GM23338 (cell line): ENCODE results near the gene SLC25A6. TPM values are rescaled to one million over a fixed set of nuclear protein-coding genes. Genes with fewer than 3 reads are reported as not detected.

Source experiments
- ATAC-seq: fragments of 200-7000 bp; cut with Tn5 transposase; 3 replicates; pipeline ENCODE4 v1.9.1; 2020
- DNase-seq: peaks from one replicate; pipeline ENCODE4 v3.0.0-alpha.2; 2015; ENCODE audit warnings: low spot score
- H2AFZ ChIP-seq: fragments of 200-600 bp; sonication (generic); 2 replicates; pipeline ENCODE4 v1.8.0; 2016; ENCODE audit warnings: antibody characterized with exemption, mild to moderate bottlenecking, moderate library complexity
- H3F3A ChIP-seq: fragments of 200-600 bp; sonication (generic); replicated peaks from 2 replicates; pipeline ENCODE4 v1.8.0; 2017; ENCODE audit warnings: antibody characterized with exemption, mixed run types, low read depth
- H3K27ac ChIP-seq: fragments of 200-600 bp; sonication (generic); 2 replicates; pipeline ENCODE4 v1.6.1; 2016; ENCODE audit warnings: low read depth
- H3K27me3 ChIP-seq: fragments of 200-600 bp; sonication (generic); 2 replicates; pipeline ENCODE4 v1.8.0; 2016; ENCODE audit warnings: mild to moderate bottlenecking, mixed run types, moderate library complexity; ENCODE audit not compliant: insufficient read depth
- H3K36me3 ChIP-seq: fragments of 200-600 bp; sonication (generic); 2 replicates; pipeline ENCODE4 v1.8.0; 2016; ENCODE audit warnings: mild to moderate bottlenecking; ENCODE audit not compliant: insufficient read depth
- H3K4me1 ChIP-seq: fragments of 200-600 bp; sonication (generic); 2 replicates; pipeline ENCODE4 v1.8.0; 2016; ENCODE audit warnings: mild to moderate bottlenecking, moderate library complexity; ENCODE audit not compliant: insufficient read depth
- H3K4me2 ChIP-seq: fragments of 200-600 bp; sonication (generic); 2 replicates; pipeline ENCODE4 v1.7.1; 2017; ENCODE audit warnings: mixed run types
- H3K4me3 ChIP-seq: fragments of 200-600 bp; sonication (generic); 2 replicates; pipeline ENCODE4 v1.6.1; 2016; ENCODE audit warnings: mixed run types
- H3K79me2 ChIP-seq: fragments of 200-600 bp; sonication (generic); replicated peaks from 2 replicates; pipeline ENCODE4 v1.8.0; 2017; ENCODE audit warnings: mild to moderate bottlenecking; ENCODE audit not compliant: insufficient read depth
- H3K9me2 ChIP-seq: fragments of 200-600 bp; sonication (generic); 2 replicates; pipeline ENCODE4 v1.8.0; 2017; ENCODE audit not compliant: insufficient read depth
- H4K20me1 ChIP-seq: fragments of 200-600 bp; sonication (generic); replicated peaks from 2 replicates; pipeline ENCODE4 v1.8.0; 2017; ENCODE audit warnings: mild to moderate bottlenecking; ENCODE audit not compliant: insufficient read depth
- H3K27ac Mint-ChIP-seq: 2 replicates; pipeline ENCODE4 v1.8.0; 2020; ENCODE audit warnings: inconsistent platforms, mild to moderate bottlenecking, moderate library complexity, mixed read lengths
- H3K27me3 Mint-ChIP-seq: 3 replicates; pipeline ENCODE4 v1.8.0; 2022; ENCODE audit warnings: low read depth, mild to moderate bottlenecking, moderate library complexity, mixed read lengths, inconsistent platforms; ENCODE audit not compliant: insufficient read depth, poor library complexity
- H3K36me3 Mint-ChIP-seq: 3 replicates; pipeline ENCODE4 v1.8.0; 2021; ENCODE audit warnings: low read depth, mild to moderate bottlenecking, inconsistent platforms, moderate library complexity, mixed read lengths
- H3K4me1 Mint-ChIP-seq: 3 replicates; pipeline ENCODE4 v1.8.0; 2020; ENCODE audit warnings: mild to moderate bottlenecking, inconsistent platforms, mixed read lengths
- H3K4me3 Mint-ChIP-seq: 3 replicates; pipeline ENCODE4 v1.8.0; 2021; ENCODE audit warnings: moderate library complexity, mild to moderate bottlenecking, inconsistent platforms, mixed read lengths
- H3K9me3 Mint-ChIP-seq: 3 replicates; pipeline ENCODE4 v1.8.0; 2020; ENCODE audit warnings: moderate library complexity, mild to moderate bottlenecking, inconsistent platforms, mixed read lengths
- CREB1 ChIP-seq: fragments of 250-450 bp; sonication (Bioruptor Pico); IDR thresholded peaks from 2 replicates; pipeline ENCODE4 v1.5.0; 2020; ENCODE audit warnings: low read depth, mild to moderate bottlenecking, moderate library complexity
- EZH2 ChIP-seq: fragments of 200-600 bp; sonication (generic); IDR thresholded peaks from one replicate; pipeline ENCODE4 v1.8.0; 2017; ENCODE audit warnings: antibody characterized with exemption, mild to moderate bottlenecking, low read depth; ENCODE audit not compliant: unreplicated experiment
- EZH2phosphoT487 ChIP-seq: fragments of 200-600 bp; sonication (generic); IDR thresholded peaks from one replicate; pipeline ENCODE4 v1.8.1; 2018; ENCODE audit warnings: antibody characterized with exemption; ENCODE audit not compliant: unreplicated experiment
- JUNB ChIP-seq: IDR thresholded peaks from one replicate; pipeline ENCODE4 v1.6.1; 2016; ENCODE audit warnings: antibody characterized with exemption; ENCODE audit not compliant: unreplicated experiment
- NANOG ChIP-seq: IDR thresholded peaks from 2 replicates; pipeline ENCODE4 v1.6.1; 2016; ENCODE audit warnings: antibody characterized with exemption, borderline replicate concordance
- POLR2AphosphoS5 ChIP-seq: IDR thresholded peaks from 2 replicates; pipeline ENCODE4 v1.6.1; 2016; ENCODE audit warnings: antibody characterized with exemption, low read depth
- STAT1 ChIP-seq: IDR thresholded peaks from one replicate; pipeline ENCODE4 v1.6.1; 2016; ENCODE audit warnings: antibody characterized with exemption; ENCODE audit not compliant: unreplicated experiment
- ZNF114 ChIP-seq: fragments of 250-450 bp; sonication (Bioruptor Pico); IDR thresholded peaks from 2 replicates; pipeline ENCODE4 v1.5.0; 2020; ENCODE audit warnings: mild to moderate bottlenecking, moderate library complexity
- ZNF331 ChIP-seq: fragments of 250-450 bp; sonication (Bioruptor Pico); IDR thresholded peaks from 2 replicates; pipeline ENCODE4 v1.5.0; 2020; ENCODE audit warnings: low read depth, mild to moderate bottlenecking, moderate library complexity
- polyA plus RNA-seq: library from polyadenylated mRNA; unstranded; fragments of >200 nt; fragmentation: Nextera tagmentation; extraction: Ambion mirVana; gene quantifications from 2 replicates; pipeline ENCODE4 v1.2.1, GENCODE V29; 2016
- total RNA-seq: library from RNA; depleted of rRNA; stranded (reverse); fragments of >200 nt; shearing (Covaris generic); gene quantifications from 2 replicates; pipeline ENCODE4 v1.2.3, GENCODE V29; 2014
- TF ChIP-seq, protein P1 (sequence below): IDR thresholded peaks from one replicate; pipeline ENCODE4 v1.6.1; 2018; ENCODE audit warnings: antibody characterized with exemption; ENCODE audit not compliant: unreplicated experiment
- TF ChIP-seq, protein P2 (sequence below): IDR thresholded peaks from 2 replicates; pipeline ENCODE4 v1.6.1; 2016; ENCODE audit warnings: antibody characterized with exemption
- TF ChIP-seq, protein P3 (sequence below), 2 experiments: fragments of 200-600 bp in 1 of 2; sonication (generic) in 1 of 2; conservative IDR thresholded peaks; 2 replicates each; pipeline versions ENCODE4 v1.5.1 to v1.6.1; 2016 to 2017; ENCODE audit warnings: antibody characterized with exemption in 2 of 2, low read depth in 2 of 2, mild to moderate bottlenecking in 2 of 2, moderate library complexity in 1 of 2
- TF ChIP-seq, protein P4 (sequence below): fragments of 250-450 bp; sonication (Bioruptor Pico); IDR thresholded peaks from 2 replicates; pipeline ENCODE4 v1.5.0; 2020; ENCODE audit warnings: mild to moderate bottlenecking, moderate library complexity

The SLC25A6 gene
- total and polyA plus RNA-seq, 2 experiments from 2014 or later: 358 to 486 TPM

DNA sequence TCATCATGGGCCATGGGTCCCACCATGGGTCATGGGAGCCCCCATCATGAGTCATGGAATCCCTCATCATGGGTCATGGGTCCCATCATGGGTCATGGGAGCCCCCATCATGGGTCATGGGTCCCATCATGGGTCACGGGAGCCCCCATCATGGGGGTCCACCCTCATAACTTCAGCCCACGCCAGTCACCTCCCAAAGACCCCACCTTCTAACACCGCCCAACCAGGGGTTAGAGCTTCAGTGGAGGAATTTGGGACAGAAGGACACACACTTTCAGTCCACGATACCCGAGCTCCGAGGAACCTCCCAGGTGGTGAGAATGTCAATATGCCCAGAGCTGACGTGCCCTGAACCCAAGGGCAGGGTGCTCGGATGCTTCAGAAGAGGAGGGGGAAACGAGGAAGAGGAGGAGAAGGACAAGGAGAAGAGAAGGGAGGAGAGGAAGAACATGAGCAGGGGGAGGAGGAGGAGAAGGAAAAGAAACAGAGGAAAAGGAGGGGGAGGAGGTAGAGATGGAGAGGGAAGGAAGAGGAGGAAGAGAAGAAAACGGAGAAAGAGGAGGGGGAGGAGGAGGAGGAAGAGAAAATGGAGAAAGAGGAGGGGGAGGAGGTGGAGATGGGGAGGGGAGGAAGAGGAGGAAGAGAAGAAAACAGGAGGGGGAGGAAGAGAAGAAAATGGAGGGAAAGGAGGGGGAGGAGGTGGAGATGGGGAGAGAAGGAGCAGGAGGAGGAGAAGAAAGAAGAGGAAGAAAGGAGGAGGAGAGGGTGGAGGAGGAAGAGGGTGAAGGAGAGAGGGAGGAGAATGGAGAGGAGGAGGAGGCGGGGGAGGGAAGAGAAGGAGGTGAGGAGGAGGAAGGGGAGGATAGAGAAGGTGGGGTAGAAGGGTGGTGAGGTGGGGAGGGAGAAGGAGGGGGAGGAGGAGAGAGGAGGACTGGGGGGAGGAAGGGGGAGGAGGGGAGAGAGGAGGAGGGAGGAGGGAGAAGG, 37.6 kb downstream of the SLC25A6 start:
- no peak overlapping the region for H3K27ac ChIP-seq

More for the DNA sequence above, 37.6 kb downstream of the SLC25A6 start:
- ATAC-seq (no peak), DNase-seq (no peak)
- Mint-ChIP-seq H3K27ac (no peak overlapping the region), H3K9me3 (peaks cover 48% of the 10 kb centered on the region), H3K36me3 (peaks cover 48% of the 10 kb centered on the region), H3K4me3 (no peak overlapping the region), H3K27me3 (peaks cover 9% of the 10 kb centered on the region), H3K4me1 (peaks cover 9% of the 10 kb centered on the region; the same call in 2 of the 3 replicates)
- H3K4me3 ChIP-seq: no peak overlapping the region
- H3K4me1 ChIP-seq: peaks cover 8% of the 10 kb centered on the region
- TF ChIP-seq POLR2AphosphoS5 (no peak), ZNF114 (CRISPR knock-in tag) (no peak), EZH2 (no peak), JUNB (no peak), EZH2phosphoT487 (no peak), CREB1 (CRISPR knock-in tag) (no peak), NANOG (no peak), ZNF331 (no peak), STAT1 (no peak)
- TF ChIP-seq, protein P1, sequence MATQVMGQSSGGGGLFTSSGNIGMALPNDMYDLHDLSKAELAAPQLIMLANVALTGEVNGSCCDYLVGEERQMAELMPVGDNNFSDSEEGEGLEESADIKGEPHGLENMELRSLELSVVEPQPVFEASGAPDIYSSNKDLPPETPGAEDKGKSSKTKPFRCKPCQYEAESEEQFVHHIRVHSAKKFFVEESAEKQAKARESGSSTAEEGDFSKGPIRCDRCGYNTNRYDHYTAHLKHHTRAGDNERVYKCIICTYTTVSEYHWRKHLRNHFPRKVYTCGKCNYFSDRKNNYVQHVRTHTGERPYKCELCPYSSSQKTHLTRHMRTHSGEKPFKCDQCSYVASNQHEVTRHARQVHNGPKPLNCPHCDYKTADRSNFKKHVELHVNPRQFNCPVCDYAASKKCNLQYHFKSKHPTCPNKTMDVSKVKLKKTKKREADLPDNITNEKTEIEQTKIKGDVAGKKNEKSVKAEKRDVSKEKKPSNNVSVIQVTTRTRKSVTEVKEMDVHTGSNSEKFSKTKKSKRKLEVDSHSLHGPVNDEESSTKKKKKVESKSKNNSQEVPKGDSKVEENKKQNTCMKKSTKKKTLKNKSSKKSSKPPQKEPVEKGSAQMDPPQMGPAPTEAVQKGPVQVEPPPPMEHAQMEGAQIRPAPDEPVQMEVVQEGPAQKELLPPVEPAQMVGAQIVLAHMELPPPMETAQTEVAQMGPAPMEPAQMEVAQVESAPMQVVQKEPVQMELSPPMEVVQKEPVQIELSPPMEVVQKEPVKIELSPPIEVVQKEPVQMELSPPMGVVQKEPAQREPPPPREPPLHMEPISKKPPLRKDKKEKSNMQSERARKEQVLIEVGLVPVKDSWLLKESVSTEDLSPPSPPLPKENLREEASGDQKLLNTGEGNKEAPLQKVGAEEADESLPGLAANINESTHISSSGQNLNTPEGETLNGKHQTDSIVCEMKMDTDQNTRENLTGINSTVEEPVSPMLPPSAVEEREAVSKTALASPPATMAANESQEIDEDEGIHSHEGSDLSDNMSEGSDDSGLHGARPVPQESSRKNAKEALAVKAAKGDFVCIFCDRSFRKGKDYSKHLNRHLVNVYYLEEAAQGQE: no peak
- TF ChIP-seq, protein P2, sequence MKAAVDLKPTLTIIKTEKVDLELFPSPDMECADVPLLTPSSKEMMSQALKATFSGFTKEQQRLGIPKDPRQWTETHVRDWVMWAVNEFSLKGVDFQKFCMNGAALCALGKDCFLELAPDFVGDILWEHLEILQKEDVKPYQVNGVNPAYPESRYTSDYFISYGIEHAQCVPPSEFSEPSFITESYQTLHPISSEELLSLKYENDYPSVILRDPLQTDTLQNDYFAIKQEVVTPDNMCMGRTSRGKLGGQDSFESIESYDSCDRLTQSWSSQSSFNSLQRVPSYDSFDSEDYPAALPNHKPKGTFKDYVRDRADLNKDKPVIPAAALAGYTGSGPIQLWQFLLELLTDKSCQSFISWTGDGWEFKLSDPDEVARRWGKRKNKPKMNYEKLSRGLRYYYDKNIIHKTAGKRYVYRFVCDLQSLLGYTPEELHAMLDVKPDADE: no peak
- TF ChIP-seq, protein P3, sequence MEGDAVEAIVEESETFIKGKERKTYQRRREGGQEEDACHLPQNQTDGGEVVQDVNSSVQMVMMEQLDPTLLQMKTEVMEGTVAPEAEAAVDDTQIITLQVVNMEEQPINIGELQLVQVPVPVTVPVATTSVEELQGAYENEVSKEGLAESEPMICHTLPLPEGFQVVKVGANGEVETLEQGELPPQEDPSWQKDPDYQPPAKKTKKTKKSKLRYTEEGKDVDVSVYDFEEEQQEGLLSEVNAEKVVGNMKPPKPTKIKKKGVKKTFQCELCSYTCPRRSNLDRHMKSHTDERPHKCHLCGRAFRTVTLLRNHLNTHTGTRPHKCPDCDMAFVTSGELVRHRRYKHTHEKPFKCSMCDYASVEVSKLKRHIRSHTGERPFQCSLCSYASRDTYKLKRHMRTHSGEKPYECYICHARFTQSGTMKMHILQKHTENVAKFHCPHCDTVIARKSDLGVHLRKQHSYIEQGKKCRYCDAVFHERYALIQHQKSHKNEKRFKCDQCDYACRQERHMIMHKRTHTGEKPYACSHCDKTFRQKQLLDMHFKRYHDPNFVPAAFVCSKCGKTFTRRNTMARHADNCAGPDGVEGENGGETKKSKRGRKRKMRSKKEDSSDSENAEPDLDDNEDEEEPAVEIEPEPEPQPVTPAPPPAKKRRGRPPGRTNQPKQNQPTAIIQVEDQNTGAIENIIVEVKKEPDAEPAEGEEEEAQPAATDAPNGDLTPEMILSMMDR (conservative IDR thresholded peaks at IDR 0.05; ENCODE audit: low read depth in 2 of 2): no peak
- TF ChIP-seq, protein P4, sequence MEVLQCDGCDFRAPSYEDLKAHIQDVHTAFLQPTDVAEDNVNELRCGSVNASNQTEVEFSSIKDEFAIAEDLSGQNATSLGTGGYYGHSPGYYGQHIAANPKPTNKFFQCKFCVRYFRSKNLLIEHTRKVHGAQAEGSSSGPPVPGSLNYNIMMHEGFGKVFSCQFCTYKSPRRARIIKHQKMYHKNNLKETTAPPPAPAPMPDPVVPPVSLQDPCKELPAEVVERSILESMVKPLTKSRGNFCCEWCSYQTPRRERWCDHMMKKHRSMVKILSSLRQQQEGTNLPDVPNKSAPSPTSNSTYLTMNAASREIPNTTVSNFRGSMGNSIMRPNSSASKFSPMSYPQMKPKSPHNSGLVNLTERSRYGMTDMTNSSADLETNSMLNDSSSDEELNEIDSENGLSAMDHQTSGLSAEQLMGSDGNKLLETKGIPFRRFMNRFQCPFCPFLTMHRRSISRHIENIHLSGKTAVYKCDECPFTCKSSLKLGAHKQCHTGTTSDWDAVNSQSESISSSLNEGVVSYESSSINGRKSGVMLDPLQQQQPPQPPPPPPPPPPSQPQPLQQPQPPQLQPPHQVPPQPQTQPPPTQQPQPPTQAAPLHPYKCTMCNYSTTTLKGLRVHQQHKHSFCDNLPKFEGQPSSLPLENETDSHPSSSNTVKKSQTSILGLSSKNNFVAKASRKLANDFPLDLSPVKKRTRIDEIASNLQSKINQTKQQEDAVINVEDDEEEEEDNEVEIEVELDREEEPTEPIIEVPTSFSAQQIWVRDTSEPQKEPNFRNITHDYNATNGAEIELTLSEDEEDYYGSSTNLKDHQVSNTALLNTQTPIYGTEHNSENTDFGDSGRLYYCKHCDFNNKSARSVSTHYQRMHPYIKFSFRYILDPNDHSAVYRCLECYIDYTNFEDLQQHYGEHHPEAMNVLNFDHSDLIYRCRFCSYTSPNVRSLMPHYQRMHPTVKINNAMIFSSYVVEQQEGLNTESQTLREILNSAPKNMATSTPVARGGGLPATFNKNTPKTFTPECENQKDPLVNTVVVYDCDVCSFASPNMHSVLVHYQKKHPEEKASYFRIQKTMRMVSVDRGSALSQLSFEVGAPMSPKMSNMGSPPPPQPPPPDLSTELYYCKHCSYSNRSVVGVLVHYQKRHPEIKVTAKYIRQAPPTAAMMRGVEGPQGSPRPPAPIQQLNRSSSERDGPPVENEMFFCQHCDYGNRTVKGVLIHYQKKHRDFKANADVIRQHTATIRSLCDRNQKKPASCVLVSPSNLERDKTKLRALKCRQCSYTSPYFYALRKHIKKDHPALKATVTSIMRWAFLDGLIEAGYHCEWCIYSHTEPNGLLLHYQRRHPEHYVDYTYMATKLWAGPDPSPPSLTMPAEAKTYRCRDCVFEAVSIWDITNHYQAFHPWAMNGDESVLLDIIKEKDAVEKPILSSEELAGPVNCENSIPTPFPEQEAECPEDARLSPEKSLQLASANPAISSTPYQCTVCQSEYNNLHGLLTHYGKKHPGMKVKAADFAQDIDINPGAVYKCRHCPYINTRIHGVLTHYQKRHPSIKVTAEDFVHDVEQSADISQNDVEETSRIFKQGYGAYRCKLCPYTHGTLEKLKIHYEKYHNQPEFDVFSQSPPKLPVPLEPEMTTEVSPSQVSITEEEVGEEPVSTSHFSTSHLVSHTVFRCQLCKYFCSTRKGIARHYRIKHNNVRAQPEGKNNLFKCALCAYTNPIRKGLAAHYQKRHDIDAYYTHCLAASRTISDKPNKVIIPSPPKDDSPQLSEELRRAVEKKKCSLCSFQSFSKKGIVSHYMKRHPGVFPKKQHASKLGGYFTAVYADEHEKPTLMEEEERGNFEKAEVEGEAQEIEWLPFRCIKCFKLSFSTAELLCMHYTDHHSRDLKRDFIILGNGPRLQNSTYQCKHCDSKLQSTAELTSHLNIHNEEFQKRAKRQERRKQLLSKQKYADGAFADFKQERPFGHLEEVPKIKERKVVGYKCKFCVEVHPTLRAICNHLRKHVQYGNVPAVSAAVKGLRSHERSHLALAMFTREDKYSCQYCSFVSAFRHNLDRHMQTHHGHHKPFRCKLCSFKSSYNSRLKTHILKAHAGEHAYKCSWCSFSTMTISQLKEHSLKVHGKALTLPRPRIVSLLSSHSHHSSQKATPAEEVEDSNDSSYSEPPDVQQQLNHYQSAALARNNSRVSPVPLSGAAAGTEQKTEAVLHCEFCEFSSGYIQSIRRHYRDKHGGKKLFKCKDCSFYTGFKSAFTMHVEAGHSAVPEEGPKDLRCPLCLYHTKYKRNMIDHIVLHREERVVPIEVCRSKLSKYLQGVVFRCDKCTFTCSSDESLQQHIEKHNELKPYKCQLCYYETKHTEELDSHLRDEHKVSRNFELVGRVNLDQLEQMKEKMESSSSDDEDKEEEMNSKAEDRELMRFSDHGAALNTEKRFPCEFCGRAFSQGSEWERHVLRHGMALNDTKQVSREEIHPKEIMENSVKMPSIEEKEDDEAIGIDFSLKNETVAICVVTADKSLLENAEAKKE (CRISPR knock-in tag): no peak
- H3K27me3 ChIP-seq: no peaks in the 10 kb centered on the region
- no peaks in the 10 kb centered on the region for H3K9me2 ChIP-seq
- H3K4me2 ChIP-seq: no peak overlapping the region
- no peaks in the 10 kb centered on the region for H4K20me1 ChIP-seq
- H3F3A ChIP-seq: peaks cover 4% of the 10 kb centered on the region; the same call in 1 of the 2 replicates
- no peak overlapping the region for H2AFZ ChIP-seq
- 0 out of 2 replicates have a peak, but pooled peaks cover 10% of the 10 kb centered on the region for H3K36me3 ChIP-seq
- H3K79me2 ChIP-seq: no peaks in the 10 kb centered on the region
